PC-3 (cell line): Measurements from ENCODE around the gene GPC6. TPM values are rescaled to one million over a fixed set of nuclear protein-coding genes. Genes with fewer than 3 reads are reported as not detected.
A peak's percentile ranks its signal among the peaks of the same experiment; 100 is the strongest.

ENCODE experiments used
- ATAC-seq: fragments of 200-7000 bp; cut with Tn5 transposase; 2 replicates; pipeline ENCODE4 v1.9.1; 2020; ENCODE audit warnings: mild to moderate bottlenecking, moderate library complexity
- BruUV-seq: library from RNA; stranded (reverse); fragments of 400-500 nt; replicated peaks from 2 replicates; lab custom pipeline; 2021; lab: Mats Ljungman, UMichigan
- CTCF ChIA-PET: fragments of 300-600 bp; sonication (Branson Sonifier 250); formaldehyde crosslinking; loops from one replicate; lab custom pipeline; 2022; ENCODE audit warnings: antibody characterized with exemption; lab: Charles Lee
- POLR2A ChIA-PET: fragments of 300-600 bp; sonication (Branson Sonifier 250); formaldehyde crosslinking; loops from one replicate; lab custom pipeline; 2022; ENCODE audit warnings: antibody characterized with exemption; ENCODE audit not compliant: unreplicated experiment; lab: Charles Lee
- DNase-seq: peaks from one replicate; pipeline ENCODE4 v3.0.0-alpha.2; 2015
- H2AFZ ChIP-seq: fragments of 300-600 bp; sonication (generic); 2 replicates; pipeline ENCODE4 v1.6.0; 2016; ENCODE audit warnings: antibody characterized with exemption, low read length
- H3F3A ChIP-seq: fragments of 300-600 bp; sonication (generic); one replicate; pipeline ENCODE4 v1.6.0; 2017; ENCODE audit warnings: antibody characterized with exemption, low read length, control low read depth, mild to moderate bottlenecking; ENCODE audit not compliant: unreplicated experiment
- H3K27ac ChIP-seq: fragments of 300-600 bp; sonication (generic); 2 replicates; pipeline ENCODE4 v1.5.1; 2016; ENCODE audit warnings: mild to moderate bottlenecking, low read length
- H3K27me3 ChIP-seq: fragments of 300-600 bp; sonication (generic); 2 replicates; pipeline ENCODE4 v1.6.1; 2016; ENCODE audit warnings: low read length, mixed read lengths
- H3K36me3 ChIP-seq: fragments of 300-600 bp; sonication (generic); 2 replicates; pipeline ENCODE4 v1.6.1; 2016; ENCODE audit warnings: low read depth, mixed run types, low read length, mixed read lengths
- H3K4me1 ChIP-seq: fragments of 300-600 bp; sonication (generic); 2 replicates; pipeline ENCODE4 v1.5.1; 2016; ENCODE audit warnings: low read length; ENCODE audit not compliant: insufficient read depth
- H3K4me2 ChIP-seq: fragments of 300-600 bp; sonication (generic); 2 replicates; pipeline ENCODE4 v1.6.0; 2016; ENCODE audit warnings: low read length
- H3K4me3 ChIP-seq: fragments of 300-600 bp; sonication (generic); 2 replicates; pipeline ENCODE4 v1.5.1; 2016; ENCODE audit warnings: mild to moderate bottlenecking, low read length, mixed read lengths
- H3K79me2 ChIP-seq: fragments of 300-600 bp; sonication (generic); 2 replicates; pipeline ENCODE4 v1.6.1; 2017; ENCODE audit warnings: low read length, mixed read lengths
- H3K9ac ChIP-seq: fragments of 300-600 bp; sonication (generic); 2 replicates; pipeline ENCODE4 v1.6.0; 2016; ENCODE audit warnings: mild to moderate bottlenecking, low read length
- H3K9me2 ChIP-seq: fragments of 300-600 bp; sonication (generic); replicated peaks from 2 replicates; pipeline ENCODE4 v1.6.1; 2016; ENCODE audit warnings: mixed run types, low read length, mixed read lengths
- H3K9me3 ChIP-seq: fragments of 300-600 bp; sonication (generic); 2 replicates; pipeline ENCODE4 v1.6.1; 2016; ENCODE audit warnings: low read length, mixed read lengths
- H4K20me1 ChIP-seq: fragments of 300-600 bp; sonication (generic); 2 replicates; pipeline ENCODE4 v1.6.1; 2016; ENCODE audit warnings: low read length, mixed read lengths
- CTCF ChIP-seq: fragments of 300-600 bp; sonication (generic); conservative IDR thresholded peaks from 2 replicates; pipeline ENCODE4 v1.5.1; 2017; ENCODE audit warnings: antibody characterized with exemption, low read depth, mild to moderate bottlenecking, low read length
- EZH2 ChIP-seq: fragments of 300-600 bp; sonication (generic); IDR thresholded peaks from one replicate; pipeline ENCODE4 v1.6.1; 2017; ENCODE audit warnings: antibody characterized with exemption, mild to moderate bottlenecking, low read length; ENCODE audit not compliant: unreplicated experiment
- EZH2phosphoT487 ChIP-seq: fragments of 300-600 bp; sonication (generic); IDR thresholded peaks from 2 replicates; pipeline ENCODE4 v1.6.1; 2018; ENCODE audit warnings: mild to moderate bottlenecking, antibody characterized with exemption, low read length, borderline replicate concordance
- intact Hi-C: fragments of 100-400 bp; cut with micrococcal nuclease; formaldehyde crosslinking; loops from 2 replicates; pipeline ENCODE4 v1.9.0; 2023
- total RNA-seq: library from RNA; depleted of rRNA; stranded (reverse); fragments of >200 nt; gene quantifications from 2 replicates; pipeline ENCODE4 v1.2.3, GENCODE V29; 2014

Gene GPC6
- total RNA-seq, 1 experiment from 2014 or later, result 3.5 TPM

DNA sequence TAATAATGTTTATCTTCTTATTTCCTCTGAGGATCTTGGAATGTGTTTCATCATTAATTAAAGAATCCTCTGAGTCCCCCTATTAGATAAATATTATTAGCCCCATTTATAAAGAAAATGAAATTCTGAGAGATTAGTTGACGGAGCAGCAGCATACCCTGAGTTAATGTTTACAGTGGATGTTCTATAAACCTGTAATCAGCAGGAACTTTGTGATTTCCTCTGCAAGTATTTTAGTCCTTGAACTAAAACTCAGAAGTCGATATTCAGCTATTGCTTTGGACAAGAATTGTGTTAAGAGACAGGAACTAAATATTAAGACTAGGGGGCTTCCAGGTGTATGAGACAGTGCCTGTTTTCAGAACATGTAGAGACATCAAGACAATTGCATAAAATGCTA is 1009.5 kb downstream of the GPC6 start:
- Histone ChIP-seq H3F3A (no peaks in the 10 kb centered on the region), H3K79me2 (no peaks in the 10 kb centered on the region), H3K4me1 (peaks cover 21% of the 10 kb centered on the region), H3K4me2 (no peak overlapping the region), H3K9me2 (no peaks in the 10 kb centered on the region), H3K27ac (no peak overlapping the region), H3K9ac (no peak overlapping the region), H3K27me3 (no peaks in the 10 kb centered on the region), H4K20me1 (no peaks in the 10 kb centered on the region), H3K9me3 (no peaks in the 10 kb centered on the region), H3K4me3 (no peak overlapping the region), H2AFZ (no peak overlapping the region), H3K36me3 (no peaks in the 10 kb centered on the region)
- DNase-seq, result no peak
- BruUV-seq, result no TSS peak
- TF ChIP-seq EZH2phosphoT487 (no peak), CTCF (no peak)
- ChIA-PET POLR2A (interaction anchor here (0.6 kb wide), 1 partner anchor 88 kb away, joined by 6 read pairs; no protein-coding TSS in a partner anchor), CTCF (interaction anchor here (0.7 kb wide), 1 partner anchor 666 kb away, joined by 3 read pairs; no protein-coding TSS in a partner anchor)
- ATAC-seq, result no peak
- intact Hi-C loops, result no loop called here

GRCh38 chr13:94236872-94237271 is 1010.3 kb downstream of the GPC6 start:
- no peaks in the 10 kb centered on the region for H3K9me2 ChIP-seq
- no peaks in the 10 kb centered on the region for H3K9me3 ChIP-seq
- CTCF ChIA-PET, result no interaction called here
- no peaks in the 10 kb centered on the region for H3K27me3 ChIP-seq
- no peak overlapping the region for H3K27ac ChIP-seq
- no peak overlapping the region for H2AFZ ChIP-seq
- POLR2A ChIA-PET, result interaction anchor here (0.6 kb wide), 1 partner anchor 87 kb away, joined by 6 read pairs; no protein-coding TSS in a partner anchor
- no peaks in the 10 kb centered on the region for H4K20me1 ChIP-seq
- no peak overlapping the region for H3K4me3 ChIP-seq
- no TSS peak for BruUV-seq
- no peak for ATAC-seq
- H3K4me1 ChIP-seq, result peaks cover 21% of the 10 kb centered on the region
- no peak overlapping the region for H3K9ac ChIP-seq
- DNase-seq, result no peak
- intact Hi-C loops, result no loop called here
- H3K36me3 ChIP-seq, result no peaks in the 10 kb centered on the region
- TF ChIP-seq EZH2phosphoT487 (no peak), CTCF (no peak), EZH2 (no peak)
- H3K79me2 ChIP-seq, result no peaks in the 10 kb centered on the region
- H3F3A ChIP-seq, result no peaks in the 10 kb centered on the region
- no peak overlapping the region for H3K4me2 ChIP-seq

DNA sequence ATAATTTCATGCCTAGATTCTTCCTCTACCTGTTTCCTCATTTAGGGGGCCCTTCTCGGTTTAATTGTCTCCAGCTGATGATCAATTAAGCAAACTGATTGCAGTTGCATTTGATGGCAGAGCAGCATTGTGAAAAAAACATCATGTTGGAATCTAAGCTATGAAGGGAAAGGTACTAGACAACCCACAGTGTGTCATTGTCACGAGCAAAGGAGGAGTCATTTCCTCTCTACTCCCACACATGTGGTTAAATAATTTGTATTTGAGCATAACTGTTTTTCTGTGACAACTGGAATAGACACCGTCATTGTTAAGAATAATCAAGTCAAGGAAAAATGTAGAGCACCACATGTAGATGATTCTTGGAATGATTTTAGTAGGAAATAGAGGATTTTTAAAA is 1012.5 kb downstream of the GPC6 start:
- peak; percentile 53 for DNase-seq

More for the DNA sequence above, 1012.5 kb downstream of the GPC6 start:
- peak; percentile 67 for ATAC-seq
- Histone ChIP-seq H3K27me3 (no peaks in the 10 kb centered on the region), H3F3A (no peaks in the 10 kb centered on the region), H3K4me3 (no peak overlapping the region), H3K79me2 (no peaks in the 10 kb centered on the region), H3K9me3 (no peaks in the 10 kb centered on the region), H3K27ac (no peak overlapping the region), H3K36me3 (no peaks in the 10 kb centered on the region), H2AFZ (no peak overlapping the region), H3K4me1 (peaks cover 10% of the 10 kb centered on the region; the same call in 1 of the 2 replicates), H3K4me2 (no peak overlapping the region), H4K20me1 (no peaks in the 10 kb centered on the region), H3K9ac (no peak overlapping the region), H3K9me2 (no peaks in the 10 kb centered on the region)
- intact Hi-C loops, result no loop called here
- BruUV-seq, result no TSS peak
- ChIA-PET POLR2A (no interaction called here), CTCF (interaction anchor here (0.6 kb wide), 1 partner anchor 382 kb away, joined by 3 read pairs; no protein-coding TSS in a partner anchor)
- no peak for TF ChIP-seq EZH2
- TF ChIP-seq CTCF, result no peak
- TF ChIP-seq EZH2phosphoT487, result no peak
